Inflammatory macrophage treated with lipopolysaccharide for 1 hour (primary cell): ENCODE measurements around the gene ZNF407.
A peak's percentile ranks its signal among the peaks of the same experiment; 100 is the strongest.

Experiments used
- DNase-seq, 2 donors: peaks; one replicate each; pipeline ENCODE4 v3.0.0-alpha.2; 2020 to 2022

ZNF407 gene

DNA sequence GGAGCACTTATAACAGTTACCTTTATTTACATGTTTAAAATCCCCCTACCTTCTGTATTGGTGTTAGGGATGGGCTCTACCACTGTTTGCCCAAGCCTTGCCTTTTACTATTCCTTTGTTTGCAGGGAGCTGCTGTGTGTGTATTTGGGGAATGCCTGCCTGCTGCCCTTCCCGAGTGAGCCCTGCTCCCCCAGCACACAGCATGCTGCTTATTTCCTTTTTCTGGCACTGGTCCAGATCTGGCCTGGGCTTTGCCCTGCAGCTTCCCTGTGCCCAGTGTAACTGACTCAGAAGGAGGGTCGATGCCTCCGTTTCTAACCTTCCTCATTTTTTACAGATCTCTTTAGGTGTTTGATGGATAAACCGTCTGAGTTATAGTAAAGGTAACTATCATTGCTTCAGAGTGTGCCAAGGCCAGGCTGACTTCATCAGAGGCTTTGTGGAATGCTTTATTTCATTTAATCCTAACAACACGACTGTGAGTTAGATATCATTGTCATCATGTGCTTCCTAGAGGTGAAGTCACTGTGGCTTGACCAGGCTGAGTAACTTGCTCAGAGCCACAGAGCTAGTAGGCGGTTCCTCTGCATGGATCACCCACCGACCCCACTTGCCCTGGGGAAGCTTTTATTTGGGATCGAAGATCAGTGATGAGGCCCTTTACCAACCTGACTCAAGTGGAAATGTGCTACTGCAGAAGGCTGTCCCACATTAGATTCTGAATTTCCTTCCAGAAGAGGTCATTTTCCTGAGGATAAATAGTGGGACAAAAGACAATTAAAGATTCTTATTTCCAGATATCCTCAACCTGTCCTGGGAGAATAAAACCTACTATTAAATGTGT, 238.8 kb downstream of the ZNF407 start:
- DNase-seq, result peak; percentile 6 to 18

DNA sequence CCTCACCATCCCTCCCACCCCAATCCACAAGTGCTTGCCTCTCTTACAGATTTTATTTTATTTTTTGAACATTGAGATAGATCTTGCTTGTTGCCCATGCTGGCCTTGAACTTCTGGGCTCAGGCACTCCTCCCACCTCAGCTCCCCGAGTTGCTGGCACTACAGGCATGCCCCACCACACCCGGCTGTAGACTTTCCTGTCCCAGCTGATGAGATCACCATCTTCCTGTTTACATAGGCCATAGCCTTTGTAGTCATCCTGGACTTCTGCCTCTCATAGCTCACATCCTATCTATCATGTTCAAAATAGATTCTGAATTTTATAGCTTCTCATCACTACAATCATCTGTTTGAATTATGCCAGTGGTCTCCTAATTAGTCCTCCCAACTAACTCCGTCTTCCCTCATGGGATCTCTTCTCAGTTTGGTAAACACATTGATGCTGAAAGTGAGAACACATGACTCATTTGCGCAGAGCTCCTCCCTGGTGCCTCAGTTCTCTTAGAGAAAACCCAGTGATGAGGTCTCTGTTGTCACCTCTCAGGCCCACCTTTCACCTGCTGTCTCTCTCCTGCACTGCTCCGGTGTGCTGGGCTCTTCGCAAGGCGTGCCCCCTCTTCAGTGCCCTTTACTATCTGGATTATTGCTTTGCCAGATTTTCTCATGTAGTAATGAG, 243.0 kb downstream of the ZNF407 start:
- no peak for DNase-seq

DNA sequence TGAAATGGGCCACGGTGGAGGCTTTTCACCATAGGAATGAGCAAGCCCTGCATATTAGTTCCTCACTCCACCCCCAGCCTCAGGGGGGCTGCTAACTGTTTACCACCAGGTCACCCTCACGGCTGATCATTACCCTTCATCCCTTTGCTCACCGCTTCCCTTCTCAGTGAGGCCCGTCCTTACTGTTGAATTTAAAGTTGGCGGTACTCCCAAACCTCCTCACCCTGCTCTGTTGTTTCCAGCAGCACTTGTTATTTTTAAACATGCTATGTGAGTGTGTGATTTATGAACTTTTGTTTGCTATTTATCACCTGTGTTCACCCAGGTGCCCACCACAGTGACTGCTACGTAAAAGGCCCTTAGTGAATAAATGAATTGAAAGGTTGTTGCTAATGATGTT, 243.6 kb downstream of the ZNF407 start:
- DNase-seq, result no peak

DNA sequence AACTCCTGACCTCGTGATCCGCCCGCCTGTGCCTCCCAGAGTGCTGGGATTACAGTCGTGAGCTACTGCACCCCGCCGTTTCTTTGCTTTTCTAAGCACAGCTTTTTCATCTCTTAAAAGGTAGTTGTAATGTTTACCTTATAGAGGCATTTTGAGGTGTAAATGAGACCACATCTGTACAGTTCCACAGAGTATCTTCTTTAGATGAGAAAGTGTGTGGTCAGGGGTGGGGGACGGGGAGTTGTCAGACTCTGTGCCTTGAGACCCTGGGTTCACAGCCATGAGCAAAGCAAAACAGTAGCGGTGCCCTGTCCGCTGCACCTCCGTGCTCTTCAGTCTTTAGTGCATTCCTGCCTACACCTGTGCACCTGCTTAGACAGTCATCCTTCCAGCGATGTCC, 251.6 kb downstream of the ZNF407 start:
- DNase-seq, result no peak

DNA sequence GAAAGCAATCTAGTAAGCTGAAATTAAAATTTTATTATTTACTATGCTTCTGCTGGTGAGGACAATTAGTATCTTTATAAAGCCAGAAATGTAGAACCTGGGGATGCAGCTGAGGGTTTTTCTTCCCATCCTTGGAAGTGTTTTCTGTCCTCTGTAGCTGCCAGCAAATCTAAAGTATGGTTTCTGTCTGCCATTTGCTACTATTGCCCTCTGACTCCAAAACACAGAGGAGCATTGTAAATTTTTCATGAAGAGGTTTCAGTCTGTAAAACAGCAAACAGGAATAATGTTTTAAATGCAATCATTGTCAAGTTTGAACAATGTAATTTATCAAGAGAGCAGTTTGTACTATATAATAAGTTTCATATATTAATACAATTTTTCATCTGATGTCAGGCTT, 258.8 kb downstream of the ZNF407 start:
- no peak for DNase-seq

DNA sequence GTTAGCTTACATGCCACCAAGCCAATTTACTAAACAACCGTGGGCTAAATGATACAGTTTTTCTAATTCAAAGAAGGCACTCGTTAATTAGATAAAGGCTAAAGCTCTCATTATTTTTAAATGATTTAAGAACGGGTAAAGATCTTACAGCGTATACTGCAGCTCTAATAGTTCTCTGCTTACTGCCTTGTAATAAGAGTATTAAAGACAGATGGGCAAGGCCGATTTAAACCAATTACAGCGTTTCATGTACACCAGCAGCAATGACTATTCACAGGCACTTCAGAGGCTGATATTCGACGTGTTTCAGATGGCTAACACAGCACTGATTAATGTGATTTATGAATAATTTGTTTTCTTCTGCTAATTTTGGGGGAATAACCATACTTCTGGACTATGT, 259.3 kb downstream of the ZNF407 start:
- no peak for DNase-seq

DNA sequence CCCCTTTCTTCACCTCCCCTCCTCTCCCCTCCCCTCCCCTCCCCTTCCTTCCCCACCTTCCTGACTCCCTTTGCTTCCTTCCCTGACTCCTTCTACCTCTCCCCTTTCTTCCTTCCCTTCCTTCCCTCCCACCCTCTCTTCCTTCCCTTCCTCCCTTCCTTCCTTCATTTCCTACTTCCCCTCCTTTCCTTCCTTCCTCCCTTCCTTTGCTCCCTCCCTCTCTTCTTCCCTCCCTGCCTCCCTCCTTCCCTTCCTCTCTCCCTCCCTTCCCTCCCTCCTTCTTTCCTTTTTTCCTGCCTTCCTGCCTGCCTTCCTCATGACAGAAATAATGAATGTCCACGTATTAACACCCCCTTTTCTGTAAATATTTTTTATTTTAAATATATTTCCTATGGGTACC, 260.2 kb downstream of the ZNF407 start:
- no peak for DNase-seq

DNA sequence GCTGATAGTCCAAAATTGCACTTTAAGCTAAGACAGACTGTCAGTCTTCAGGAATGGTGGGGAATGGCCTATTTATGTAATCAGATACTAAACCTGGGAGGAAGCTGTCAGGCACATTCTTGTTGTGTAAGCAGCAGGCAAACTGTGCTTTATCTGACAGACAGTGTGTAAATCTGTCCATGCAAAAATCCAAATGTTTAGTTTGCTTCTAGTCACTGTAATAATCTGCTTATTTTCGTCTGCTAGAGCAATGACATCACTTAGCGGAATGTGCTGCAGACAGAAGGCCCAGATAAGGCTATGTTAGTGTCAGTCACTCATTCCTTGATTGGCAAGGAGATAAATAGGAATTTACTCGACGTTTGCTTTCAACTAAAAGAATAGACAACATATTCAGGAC, 263.5 kb downstream of the ZNF407 start:
- DNase-seq, result no peak

DNA sequence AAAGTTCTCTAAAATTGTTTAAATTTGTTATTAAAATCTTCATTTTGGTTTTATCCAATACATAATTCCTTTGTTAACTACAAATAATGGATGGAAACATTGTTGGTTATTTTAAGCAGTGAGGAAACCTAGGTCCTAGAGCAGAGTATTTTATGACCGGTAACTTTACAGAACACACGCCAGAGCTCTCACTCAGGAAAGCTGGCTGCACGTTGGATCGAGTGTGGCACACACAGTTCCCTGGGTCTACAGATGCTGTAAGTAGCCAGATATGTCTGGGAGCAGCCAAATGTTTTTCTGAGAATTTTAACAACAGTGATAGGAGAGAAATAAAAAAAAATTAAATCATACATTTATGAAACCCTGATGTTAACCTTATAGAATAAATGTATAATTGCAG, 264.4 kb downstream of the ZNF407 start:
- DNase-seq, result no peak

DNA sequence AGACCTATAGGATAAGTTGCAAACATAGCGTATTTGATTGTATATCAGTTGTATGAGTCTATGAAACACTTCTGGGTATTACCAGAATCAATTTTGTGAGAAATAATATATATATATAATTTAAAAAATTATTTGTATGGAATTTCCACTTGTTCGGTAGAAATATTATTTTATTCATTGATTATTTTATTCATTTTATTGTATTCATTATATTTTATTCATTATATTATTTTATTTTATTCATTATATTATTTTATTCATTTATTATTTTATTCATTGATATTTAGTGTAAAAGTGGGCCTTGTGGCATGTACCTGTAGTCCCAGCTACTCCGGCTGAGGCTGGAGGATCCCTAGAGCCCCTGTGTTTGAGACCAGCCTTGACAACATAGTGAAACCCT, 268.9 kb downstream of the ZNF407 start:
- no peak for DNase-seq

DNA sequence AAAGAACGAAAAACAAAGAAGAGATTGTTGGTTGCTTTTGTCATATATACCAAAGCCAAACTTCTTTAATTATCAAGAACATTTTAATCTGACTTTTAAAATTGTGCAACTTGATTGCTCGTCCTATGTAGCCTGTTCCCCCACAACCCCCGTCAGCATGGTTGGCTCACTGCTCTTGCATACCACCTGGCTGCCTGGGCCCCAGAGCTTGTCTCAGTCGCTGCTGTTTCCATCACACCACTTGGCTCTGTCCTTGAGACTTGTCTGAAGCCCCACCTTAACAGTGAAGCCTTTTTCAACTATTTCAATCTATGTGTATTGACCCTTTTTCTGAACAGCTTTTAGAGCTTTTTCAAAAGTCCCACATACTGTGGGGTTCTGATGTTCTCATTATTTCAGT, 270.8 kb downstream of the ZNF407 start:
- DNase-seq, result no peak

DNA sequence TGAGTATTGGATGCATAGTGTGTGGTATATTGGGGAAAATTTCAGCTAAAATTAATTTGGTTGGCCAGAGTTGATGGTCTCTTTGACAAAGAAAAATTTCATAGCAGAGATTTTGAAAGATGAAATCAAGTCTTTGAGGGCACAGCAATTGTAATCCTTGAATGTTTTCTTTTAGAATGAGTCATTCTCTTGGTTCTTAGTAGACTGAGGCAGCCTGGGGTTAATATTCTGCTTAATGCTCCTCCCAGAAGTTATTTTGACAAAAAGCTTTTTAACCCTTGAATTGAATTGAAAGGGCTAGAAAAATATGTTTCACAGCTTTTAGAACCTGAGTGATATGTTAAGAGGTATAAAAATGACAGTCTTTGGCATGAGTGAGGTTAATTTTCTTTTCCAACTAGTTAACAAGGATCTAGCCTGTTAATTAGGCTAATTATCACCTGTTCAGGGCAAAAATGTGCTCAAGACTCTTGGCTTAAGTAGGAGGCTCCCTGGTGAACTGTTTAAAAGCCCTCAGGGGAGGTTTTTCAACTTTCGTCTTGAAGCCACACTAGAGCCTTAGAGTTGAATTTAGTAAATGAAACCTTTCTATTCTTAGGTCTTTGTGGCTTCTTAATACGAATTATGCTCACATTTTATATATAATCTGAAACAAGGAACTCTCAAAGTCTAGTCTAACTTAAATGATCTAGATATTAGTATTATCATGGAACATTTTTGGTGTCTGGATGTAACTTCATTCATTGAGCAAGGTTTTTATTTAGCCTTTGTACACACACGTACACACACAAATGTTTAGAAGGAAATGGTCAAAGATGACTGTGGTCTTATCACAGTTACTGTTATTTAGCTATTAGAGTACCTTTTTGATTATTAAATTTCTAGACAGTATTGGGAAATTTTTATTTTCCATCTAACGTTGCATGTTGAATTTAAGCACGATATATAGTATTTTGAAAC, 272.5 kb downstream of the ZNF407 start:
- DNase-seq, result no peak

DNA sequence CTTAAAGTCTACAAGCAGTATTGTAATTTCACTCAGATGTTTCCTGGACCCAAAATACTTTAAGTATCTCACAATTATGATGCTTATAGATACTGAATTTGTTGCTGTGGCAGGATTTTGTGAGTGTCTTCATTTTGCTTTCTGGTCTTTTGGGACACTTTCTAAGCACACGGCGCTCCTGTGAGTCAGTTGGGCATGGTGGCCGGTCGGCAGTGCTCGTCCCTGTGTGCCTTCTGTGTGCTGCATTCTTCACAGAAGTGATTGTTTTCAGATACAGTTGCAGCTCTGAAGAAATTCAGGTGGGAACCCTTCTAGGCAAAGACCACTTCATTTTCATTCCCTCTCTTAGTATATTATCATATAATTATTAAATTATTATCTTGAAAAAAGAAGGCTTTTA, 273.3 kb downstream of the ZNF407 start:
- no peak for DNase-seq

DNA sequence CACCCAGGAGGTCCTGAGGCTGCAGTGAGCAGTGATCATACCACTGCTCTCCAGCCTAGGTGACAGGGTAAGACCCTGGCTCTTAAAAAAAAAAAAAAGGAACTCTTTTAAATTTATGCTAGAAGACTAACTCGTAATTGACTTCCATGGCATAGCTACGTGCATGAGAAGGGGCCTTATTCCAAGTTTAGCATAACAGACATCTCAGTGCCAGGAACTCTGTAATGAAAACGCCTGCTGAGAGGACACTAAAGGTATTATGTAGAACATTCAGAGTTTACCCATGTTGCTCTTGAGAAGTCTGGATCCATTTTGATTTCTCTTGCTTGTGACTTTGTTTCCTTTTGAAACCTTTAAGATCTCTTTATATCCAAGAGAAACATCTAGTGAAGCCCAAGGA, 276.0 kb downstream of the ZNF407 start:
- no peak for DNase-seq

DNA sequence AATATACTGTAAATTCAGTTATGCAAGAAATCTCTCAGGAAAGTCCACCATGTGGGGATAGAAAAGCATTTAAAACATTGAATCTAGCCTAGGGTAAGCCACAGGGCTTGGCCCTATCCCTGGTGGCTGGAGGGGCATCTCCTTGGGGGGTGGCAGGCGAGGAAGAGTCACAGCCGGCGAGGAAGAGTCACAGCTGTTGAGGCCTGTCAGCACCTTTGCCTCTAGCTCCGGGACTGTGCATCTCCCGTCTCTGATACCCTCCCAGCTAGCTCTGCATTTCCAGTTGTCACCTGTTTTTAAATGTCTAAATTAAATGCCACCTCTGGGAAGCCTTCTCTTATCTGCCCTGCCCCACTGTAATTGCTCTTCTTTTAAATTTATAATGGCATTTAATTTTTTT, 276.7 kb downstream of the ZNF407 start:
- DNase-seq, result no peak

DNA sequence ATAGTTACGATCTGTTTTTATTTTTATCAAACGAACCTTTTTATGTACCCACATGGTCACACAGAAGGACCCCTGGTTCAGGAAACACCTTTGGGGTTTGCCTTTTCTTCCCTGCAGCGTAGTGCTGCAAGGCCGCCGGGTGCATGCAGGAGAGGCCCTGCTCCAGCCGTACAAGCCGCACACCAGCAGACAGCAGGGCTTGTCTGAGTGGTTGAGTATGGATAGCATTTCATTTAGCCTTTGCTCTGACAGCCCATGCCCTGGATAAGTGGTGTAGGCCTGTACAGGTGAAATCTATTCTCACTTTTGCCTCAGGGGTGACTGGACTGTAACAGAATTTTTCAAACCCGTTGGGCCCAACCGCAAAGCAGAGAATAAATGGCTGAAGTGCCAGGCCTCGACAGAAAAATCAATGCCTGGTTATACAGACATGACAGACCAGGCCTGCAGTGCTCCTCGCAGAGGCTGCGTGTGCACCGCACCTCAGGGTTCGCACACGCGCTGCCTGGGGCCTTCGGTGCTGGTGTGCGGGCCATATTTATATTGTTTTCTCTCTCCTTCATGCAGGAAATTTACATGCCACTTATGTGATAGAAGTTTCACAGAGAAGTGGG, 279.1 kb downstream of the ZNF407 start:
- DNase-seq, result no peak

DNA sequence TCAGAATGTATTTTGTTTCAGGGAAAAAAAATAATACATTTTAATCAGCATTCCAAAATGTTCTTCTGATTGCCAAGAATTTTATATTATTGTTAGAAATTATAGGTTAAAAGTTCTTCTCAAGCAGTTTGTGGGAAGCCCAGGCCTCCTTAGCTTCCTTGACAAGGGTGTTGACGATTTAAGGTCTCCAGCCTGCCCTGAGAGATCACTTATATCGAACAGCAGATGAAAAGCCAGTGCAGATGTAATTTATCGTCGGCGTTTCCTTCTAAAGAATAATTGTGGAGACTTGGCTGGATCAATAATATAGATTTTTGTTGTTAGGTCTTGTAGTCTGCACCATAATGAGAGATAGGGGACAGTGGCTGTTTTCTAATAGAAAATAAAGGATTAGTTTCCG, 280.6 kb downstream of the ZNF407 start:
- no peak for DNase-seq

DNA sequence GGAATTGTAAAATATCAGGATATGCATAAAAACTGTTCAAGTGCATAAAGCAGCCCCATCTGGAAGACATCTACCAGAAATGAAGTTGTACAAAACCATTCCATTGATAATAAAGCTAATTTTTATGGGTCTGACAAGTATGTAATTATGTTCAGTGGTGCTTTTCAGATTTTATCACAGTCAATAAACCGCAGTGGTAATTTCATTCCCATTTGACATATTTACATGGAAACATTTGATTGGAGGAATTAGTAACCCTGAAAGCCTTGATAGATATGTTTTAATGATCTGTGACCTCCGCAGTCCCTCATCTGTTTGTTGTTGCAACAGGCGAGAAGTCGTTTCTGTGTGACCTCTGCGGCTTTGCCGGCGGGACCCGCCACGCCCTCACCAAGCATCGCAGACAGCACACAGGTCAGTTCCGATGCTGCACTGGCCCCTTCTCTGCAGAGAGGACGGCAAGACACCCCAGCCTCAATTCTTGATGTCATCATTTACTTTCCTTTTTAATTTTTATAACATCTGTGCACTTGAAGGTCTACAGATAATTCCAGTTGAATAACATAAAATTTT, 283.1 kb downstream of the ZNF407 start:
- no peak for DNase-seq

DNA sequence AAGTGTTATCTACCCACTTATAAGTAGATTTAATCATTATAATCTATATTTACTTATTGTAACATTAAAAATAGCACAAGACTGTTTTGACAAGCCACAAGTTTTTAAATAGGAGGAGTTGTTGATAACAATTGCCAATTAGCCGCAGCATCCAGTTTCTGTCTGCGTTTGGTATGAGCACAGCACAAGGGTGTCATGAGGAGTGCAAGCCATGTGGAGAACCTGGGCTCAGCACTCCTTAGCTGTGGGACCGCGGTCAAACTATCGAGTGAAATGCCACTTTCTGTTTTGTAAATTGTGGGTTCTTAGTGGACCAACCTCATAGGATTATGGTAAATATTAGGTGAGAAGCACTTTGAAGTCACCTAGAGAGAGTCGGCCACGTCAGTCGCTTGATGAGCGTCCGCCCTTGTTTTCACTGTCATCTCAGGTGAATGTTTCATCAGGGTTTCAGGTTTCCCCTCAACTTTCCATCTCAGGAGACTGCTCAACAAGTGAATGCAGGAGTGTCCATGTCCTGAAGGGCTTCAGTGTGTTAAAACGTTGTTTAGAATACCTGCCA, 294.5 kb downstream of the ZNF407 start:
- DNase-seq, result no peak

DNA sequence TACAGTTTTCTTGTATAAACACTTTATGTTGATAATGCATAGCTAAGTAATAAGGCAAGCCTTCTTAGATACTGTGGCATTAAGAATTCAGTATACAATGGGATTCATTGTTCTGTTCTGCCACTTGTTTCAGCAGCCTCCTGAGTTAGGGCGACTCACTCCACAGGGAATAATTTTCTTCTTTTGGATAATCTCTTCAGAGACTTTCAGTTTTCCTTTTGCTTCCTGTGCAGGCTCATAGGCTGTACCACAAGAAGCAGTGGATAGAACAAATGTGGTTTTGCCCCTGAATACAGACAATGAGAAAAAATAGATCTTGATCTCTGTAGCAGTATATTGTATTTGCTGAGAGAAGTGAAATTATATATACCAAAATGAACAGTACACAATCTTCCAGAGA, 298.0 kb downstream of the ZNF407 start:
- no peak for DNase-seq

DNA sequence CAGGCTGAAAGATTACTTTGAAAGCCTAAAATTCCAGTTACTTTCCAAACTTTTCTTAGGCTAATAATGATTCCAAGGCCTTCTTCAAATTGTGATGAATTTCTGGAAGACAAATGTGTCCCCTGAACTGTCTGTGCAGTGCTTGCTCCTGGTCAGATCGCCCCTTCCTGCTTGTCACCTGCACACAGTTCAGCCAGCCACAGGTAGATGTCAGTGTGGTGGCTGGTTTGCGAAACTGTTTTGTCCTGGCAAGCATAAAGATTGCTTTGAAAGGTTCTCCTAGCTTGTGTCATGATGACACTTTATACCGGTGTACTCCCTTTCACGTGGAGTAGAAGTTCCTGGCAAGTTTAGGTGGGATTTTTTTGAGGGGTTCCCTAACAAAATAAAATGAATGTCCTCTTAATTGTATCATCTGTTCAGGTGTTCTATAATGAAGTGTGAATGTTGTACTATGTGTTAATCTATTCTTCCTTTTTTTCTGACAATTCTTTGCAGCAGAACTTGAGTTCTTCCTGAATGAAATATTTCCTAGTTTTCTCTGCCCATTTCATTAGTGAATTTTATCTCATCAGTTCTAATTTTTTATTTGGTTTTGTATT, 298.8 kb downstream of the ZNF407 start:
- DNase-seq, result no peak
